Mesendoderm (in vitro differentiated cells): ENCODE results near the gene IGDCC3.
A peak's percentile ranks its signal among the peaks of the same experiment; 100 is the strongest.

Experiments
- DNase-seq: peaks from one replicate; pipeline ENCODE4 v3.0.0; 2013
- H2AK5ac ChIP-seq: 2 replicates; pipeline ENCODE4 v1.6.1; 2013; ENCODE audit warnings: low read length, inconsistent platforms
- H2BK120ac ChIP-seq: 2 replicates; pipeline ENCODE4 v1.6.1; 2013; ENCODE audit warnings: low read depth, mild to moderate bottlenecking, low read length, moderate library complexity, mixed read lengths
- H2BK15ac ChIP-seq: replicated peaks from 2 replicates; pipeline ENCODE4 v1.6.1; 2013; ENCODE audit warnings: low read depth, mild to moderate bottlenecking, moderate library complexity
- H2BK5ac ChIP-seq: 2 replicates; pipeline ENCODE4 v1.6.1; 2013; ENCODE audit warnings: low read length, inconsistent platforms
- H3K18ac ChIP-seq: 2 replicates; pipeline ENCODE4 v1.6.1; 2013; ENCODE audit warnings: mild to moderate bottlenecking, low read length, mixed read lengths
- H3K23ac ChIP-seq: one replicate; pipeline ENCODE4 v1.6.1; 2013; ENCODE audit warnings: low read length
- H3K27ac ChIP-seq: 2 replicates; pipeline ENCODE4 v1.5.1; 2013; ENCODE audit warnings: low read depth, mild to moderate bottlenecking, inconsistent platforms, low read length, moderate library complexity
- H3K27me3 ChIP-seq: 2 replicates; pipeline ENCODE4 v1.6.1; 2013; ENCODE audit warnings: low read length, control low read depth, mild to moderate bottlenecking, inconsistent platforms; ENCODE audit not compliant: insufficient read depth, poor library complexity
- H3K36me3 ChIP-seq: 2 replicates; pipeline ENCODE4 v1.6.1; 2013; ENCODE audit warnings: low read length, inconsistent platforms; ENCODE audit not compliant: control insufficient read depth, insufficient read depth
- H3K4ac ChIP-seq: one replicate; pipeline ENCODE4 v1.6.1; 2013; ENCODE audit warnings: low read depth, mild to moderate bottlenecking, low read length, moderate library complexity
- H3K4me1 ChIP-seq: 2 replicates; pipeline ENCODE4 v1.6.1; 2013; ENCODE audit warnings: low read depth, low read length, inconsistent platforms; ENCODE audit not compliant: control insufficient read depth
- H3K4me2 ChIP-seq: 2 replicates; pipeline ENCODE4 v1.6.1; 2013; ENCODE audit warnings: low read length
- H3K4me3 ChIP-seq: 2 replicates; pipeline ENCODE4 v1.5.1; 2013; ENCODE audit warnings: mild to moderate bottlenecking, low read length
- H3K56ac ChIP-seq: one replicate; pipeline ENCODE4 v1.6.1; 2013; ENCODE audit warnings: low read length
- H3K79me1 ChIP-seq: 2 replicates; pipeline ENCODE4 v1.6.1; 2013; ENCODE audit warnings: low read length, inconsistent platforms
- H3K79me2 ChIP-seq: 2 replicates; pipeline ENCODE4 v1.6.1; 2013; ENCODE audit warnings: mild to moderate bottlenecking, low read length; ENCODE audit not compliant: control insufficient read depth, insufficient read depth
- H3K9ac ChIP-seq: 2 replicates; pipeline ENCODE4 v1.6.1; 2013; ENCODE audit warnings: low read length, inconsistent platforms
- H4K5ac ChIP-seq: one replicate; pipeline ENCODE4 v1.6.1; 2013; ENCODE audit warnings: low read length
- H4K8ac ChIP-seq: one replicate; pipeline ENCODE4 v1.6.1; 2013; ENCODE audit warnings: low read depth, mild to moderate bottlenecking, control low read depth, low read length, moderate library complexity
- WGBS: extraction: QIAGEN DNeasy Blood & Tissue Kit; methylation state at CpG from one replicate; pipeline ENCODE4 v1.1.7; 2013; ENCODE audit warnings: low lambda C conversion rate, missing lambda C conversion rate; ENCODE audit not compliant: insufficient coverage; ENCODE audit errors: extremely low coverage; 5-methylcytosine and 5-hydroxymethylcytosine counted together

IGDCC3 gene

DNA sequence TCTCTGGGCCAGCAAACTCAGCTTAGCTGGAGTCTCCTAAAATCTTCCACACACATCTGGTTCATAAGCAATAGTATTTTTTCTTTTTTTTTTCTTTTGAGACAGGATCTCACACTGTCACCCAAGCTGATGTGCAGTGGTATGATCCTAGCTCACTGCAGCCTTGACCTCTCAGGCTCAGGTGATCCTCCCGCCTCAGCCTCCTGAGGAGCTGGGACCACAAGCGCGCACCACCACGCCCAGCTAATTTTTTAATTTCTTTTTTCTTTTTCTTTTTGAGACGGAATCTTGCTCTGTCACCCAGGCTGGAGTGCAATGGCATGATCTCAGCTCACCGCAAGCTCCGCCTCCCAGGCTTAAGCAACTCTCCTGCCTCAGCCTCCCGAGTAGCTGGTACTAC, 39.0 kb downstream of the IGDCC3 start:
- no peak overlapping the region for H4K8ac ChIP-seq
- DNase-seq: no peak
- no peak overlapping the region for H3K18ac ChIP-seq
- no peak overlapping the region for H2BK5ac ChIP-seq
- no peak overlapping the region for H2AK5ac ChIP-seq
- no peak overlapping the region for H3K27ac ChIP-seq
- no peak overlapping the region for H2BK15ac ChIP-seq
- H3K4me2 ChIP-seq: no peak overlapping the region
- no peak overlapping the region for H3K9ac ChIP-seq
- H2BK120ac ChIP-seq: no peak overlapping the region
- no CpG with 5 or more reads among the region's 8 CpGs for WGBS
- H3K79me2 ChIP-seq: peaks cover 8% of the 10 kb centered on the region
- peaks cover 17% of the 10 kb centered on the region for H3K79me1 ChIP-seq
- H3K27me3 ChIP-seq: no peaks in the 10 kb centered on the region
- H3K4me1 ChIP-seq: peaks cover 25% of the 10 kb centered on the region
- H4K5ac ChIP-seq: no peak overlapping the region
- no peak overlapping the region for H3K4me3 ChIP-seq
- no peak overlapping the region for H3K4ac ChIP-seq
- H3K23ac ChIP-seq: no peak overlapping the region
- H3K56ac ChIP-seq: no peak overlapping the region
- no peaks in the 10 kb centered on the region for H3K36me3 ChIP-seq

DNA sequence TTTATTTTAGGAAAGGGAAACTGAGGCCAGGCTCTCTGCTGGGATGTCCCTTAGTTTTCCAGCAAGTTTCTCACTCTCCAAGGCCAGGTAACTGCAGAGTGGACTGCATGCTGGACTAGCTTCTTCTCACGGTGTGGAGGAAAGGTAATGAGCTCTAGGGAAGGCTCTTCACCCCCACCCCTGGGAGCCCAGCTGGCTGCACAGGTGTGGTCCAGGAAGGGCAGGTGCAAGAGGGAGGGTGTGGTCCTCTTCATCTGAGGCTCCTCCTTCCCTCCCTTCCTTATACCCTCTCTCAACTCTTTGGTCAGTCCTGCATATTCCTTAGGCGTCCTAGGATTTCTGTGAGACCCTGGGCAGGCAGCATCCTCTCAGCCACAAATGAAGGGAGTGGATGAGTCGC, 39.4 kb downstream of the IGDCC3 start:
- Histone ChIP-seq H3K4me1 (peaks cover 25% of the 10 kb centered on the region), H3K79me2 (peaks cover 8% of the 10 kb centered on the region), H3K27me3 (no peaks in the 10 kb centered on the region), H2BK5ac (no peak overlapping the region), H4K8ac (no peak overlapping the region), H4K5ac (no peak overlapping the region), H2BK120ac (no peak overlapping the region), H3K36me3 (no peaks in the 10 kb centered on the region), H3K56ac (no peak overlapping the region), H3K18ac (no peak overlapping the region), H3K9ac (no peak overlapping the region), H3K79me1 (peaks cover 17% of the 10 kb centered on the region), H3K27ac (no peak overlapping the region), H3K4me3 (no peak overlapping the region), H3K23ac (no peak overlapping the region), H3K4me2 (no peak overlapping the region), H3K4ac (no peak overlapping the region), H2BK15ac (no peak overlapping the region), H2AK5ac (no peak overlapping the region)
- WGBS: no CpG with 5 or more reads among the region's 3 CpGs
- no peak for DNase-seq

DNA sequence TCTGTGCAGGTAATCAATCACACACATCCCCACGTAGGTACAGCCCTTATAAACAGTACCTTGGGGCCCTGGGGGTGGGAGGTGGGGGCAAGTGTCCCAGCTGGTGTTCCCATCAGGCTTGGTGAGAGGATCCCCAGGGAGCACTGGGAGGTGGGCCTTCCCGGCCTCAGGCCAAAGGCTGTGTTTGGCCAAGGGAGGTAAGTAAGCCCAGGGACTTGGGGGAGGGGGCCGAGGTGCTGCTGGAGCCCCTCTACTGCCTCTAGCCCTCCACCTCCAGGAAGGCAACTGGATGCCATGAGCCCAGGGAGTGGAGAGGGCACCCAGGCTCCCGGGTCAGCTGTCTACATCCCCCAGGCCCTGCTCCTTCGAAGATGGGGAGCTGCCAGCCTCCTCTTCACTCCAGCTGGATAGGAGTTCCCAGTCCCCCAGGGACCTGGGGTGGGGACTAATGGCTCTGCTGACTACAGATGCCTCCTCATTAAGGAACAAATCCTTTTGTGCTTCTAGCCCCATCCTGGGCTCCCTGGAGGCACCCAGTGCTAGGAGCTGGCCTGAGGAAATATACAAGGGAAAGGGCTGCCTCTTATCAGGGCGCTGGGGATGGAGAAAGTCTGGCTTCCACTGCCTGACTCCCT, 40.2 kb downstream of the IGDCC3 start:
- H3K36me3 ChIP-seq: peaks cover 1% of the 10 kb centered on the region
- peaks cover 8% of the 10 kb centered on the region for H3K79me2 ChIP-seq
- no peak overlapping the region for H3K18ac ChIP-seq
- H3K79me1 ChIP-seq: peaks cover 17% of the 10 kb centered on the region
- no peak overlapping the region for H2BK5ac ChIP-seq
- no peak overlapping the region for H3K4me2 ChIP-seq
- peak overlapping the region; percentile 25 for H3K56ac ChIP-seq
- H3K4me3 ChIP-seq: no peak overlapping the region
- H4K5ac ChIP-seq: no peak overlapping the region
- no peaks in the 10 kb centered on the region for H3K27me3 ChIP-seq
- no peak overlapping the region for H2BK120ac ChIP-seq
- peaks cover 25% of the 10 kb centered on the region for H3K4me1 ChIP-seq
- no peak overlapping the region for H2AK5ac ChIP-seq
- no peak overlapping the region for H3K27ac ChIP-seq
- H4K8ac ChIP-seq: no peak overlapping the region
- no peak overlapping the region for H3K4ac ChIP-seq
- H3K23ac ChIP-seq: no peak overlapping the region
- WGBS: no CpG with 5 or more reads among the region's 6 CpGs
- DNase-seq: no peak
- H3K9ac ChIP-seq: no peak overlapping the region
- no peak overlapping the region for H2BK15ac ChIP-seq

DNA sequence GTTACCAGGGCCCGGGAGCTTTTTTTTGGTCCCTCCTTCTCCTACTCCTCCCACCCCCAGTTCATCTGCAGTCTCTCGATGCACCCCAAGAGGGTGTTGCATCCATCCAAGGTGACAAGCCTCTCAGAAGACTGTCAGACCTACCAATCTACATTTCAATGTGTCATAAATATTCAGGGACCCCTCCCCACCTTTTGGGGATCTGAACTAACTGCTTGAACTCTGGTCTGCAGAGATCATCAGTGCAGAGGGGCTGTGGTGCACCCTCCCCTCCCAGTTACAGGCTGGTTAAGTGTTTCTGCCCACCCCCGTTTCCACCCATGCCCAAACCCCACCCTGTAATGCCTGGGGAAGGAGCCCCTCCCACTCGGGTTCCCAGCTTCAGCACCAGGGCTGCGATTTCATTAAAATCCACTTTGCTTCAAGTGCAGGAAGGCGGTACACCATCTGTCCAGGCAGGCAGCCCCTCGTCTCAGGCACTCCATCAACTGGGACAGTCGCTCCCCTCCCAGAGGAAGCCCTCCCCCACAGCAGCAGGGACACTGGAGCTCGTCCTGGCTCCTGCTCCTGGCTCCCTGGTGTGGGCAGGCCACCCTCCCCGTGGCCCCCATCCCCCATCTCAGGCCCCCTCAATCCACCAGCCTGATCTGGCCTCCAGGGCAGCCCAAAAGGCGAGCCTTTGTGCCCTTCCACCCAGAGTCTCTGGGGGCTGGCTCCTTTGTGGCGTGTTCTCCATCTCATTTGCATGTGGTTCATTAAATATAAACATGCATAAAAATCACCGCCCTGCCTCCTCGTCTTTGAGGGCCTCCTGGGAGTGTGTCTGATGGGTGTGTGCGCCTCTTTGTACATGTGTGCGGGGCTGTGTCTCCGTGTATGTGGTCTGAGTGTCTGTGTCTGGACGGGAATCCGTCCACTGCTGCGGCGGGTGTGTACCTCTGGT, 41.0 kb downstream of the IGDCC3 start:
- H3K23ac ChIP-seq: no peak overlapping the region
- peak overlapping the region; percentile 29 for H3K9ac ChIP-seq
- H3K4me3 ChIP-seq: no peak overlapping the region
- peak overlapping the region; percentile 79 for H3K56ac ChIP-seq
- H2BK15ac ChIP-seq: no peak overlapping the region
- no peaks in the 10 kb centered on the region for H3K27me3 ChIP-seq
- H3K4ac ChIP-seq: no peak overlapping the region
- H4K5ac ChIP-seq: no peak overlapping the region
- no peak overlapping the region for H3K18ac ChIP-seq
- H3K27ac ChIP-seq: no peak overlapping the region
- H3K4me1 ChIP-seq: peaks cover 25% of the 10 kb centered on the region
- H3K79me1 ChIP-seq: peaks cover 14% of the 10 kb centered on the region
- peak; percentile 48 for DNase-seq
- WGBS: no CpG with 5 or more reads among the region's 21 CpGs
- peaks cover 1% of the 10 kb centered on the region for H3K36me3 ChIP-seq
- H2AK5ac ChIP-seq: no peak overlapping the region
- H2BK120ac ChIP-seq: no peak overlapping the region
- H4K8ac ChIP-seq: no peak overlapping the region
- no peak overlapping the region for H2BK5ac ChIP-seq
- no peak overlapping the region for H3K4me2 ChIP-seq
- H3K79me2 ChIP-seq: peaks cover 8% of the 10 kb centered on the region

DNA sequence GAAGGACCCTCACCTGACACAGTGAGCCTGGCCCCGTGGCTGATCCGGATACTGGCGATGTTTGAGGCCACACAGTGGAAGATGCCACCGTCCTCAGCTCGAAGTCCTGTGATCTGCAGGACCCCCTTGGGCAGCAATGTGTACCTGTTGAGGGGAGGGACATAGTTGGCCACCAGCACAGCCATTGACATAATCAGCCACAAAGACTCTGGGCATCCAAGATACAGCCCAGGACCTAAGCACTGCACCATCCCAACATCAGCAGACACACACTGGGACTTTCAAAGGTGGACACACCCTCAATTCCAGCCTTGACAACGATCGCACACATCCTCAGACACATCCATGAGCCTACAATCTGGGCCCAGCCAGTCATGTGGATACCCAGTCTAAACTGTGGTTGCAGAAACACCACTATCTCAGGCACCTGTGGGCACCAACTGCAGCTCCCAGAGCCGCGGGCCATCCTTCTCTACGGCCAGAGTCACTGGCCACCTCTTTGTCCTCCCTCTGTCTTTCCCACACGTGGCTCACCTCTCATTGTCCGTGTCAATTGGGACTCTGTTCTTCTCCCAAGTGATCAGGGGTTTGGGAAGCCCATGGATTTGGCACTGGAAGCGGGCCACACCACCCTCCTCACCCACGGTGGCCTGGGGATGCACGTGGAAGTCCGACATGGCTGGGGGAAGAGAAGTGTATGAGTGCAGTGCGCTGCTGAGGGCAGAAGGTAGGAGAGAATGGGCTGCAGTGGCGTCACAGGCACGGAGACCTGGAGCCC, 42.3 kb downstream of the IGDCC3 start:
- H3K18ac ChIP-seq: no peak overlapping the region
- no peak overlapping the region for H3K27ac ChIP-seq
- H4K8ac ChIP-seq: no peak overlapping the region
- DNase-seq: no peak
- H3K4me1 ChIP-seq: peaks cover 25% of the 10 kb centered on the region
- no peak overlapping the region for H3K4ac ChIP-seq
- no peak overlapping the region for H3K9ac ChIP-seq
- H3K27me3 ChIP-seq: no peaks in the 10 kb centered on the region
- no peak overlapping the region for H2BK120ac ChIP-seq
- no peak overlapping the region for H3K4me3 ChIP-seq
- peak overlapping the region; percentile 44 for H3K56ac ChIP-seq
- H3K4me2 ChIP-seq: no peak overlapping the region
- peaks cover 3% of the 10 kb centered on the region for H3K36me3 ChIP-seq
- no peak overlapping the region for H2BK15ac ChIP-seq
- peak overlapping the region; percentile 30 for H2BK5ac ChIP-seq
- no CpG with 5 or more reads among the region's 19 CpGs for WGBS
- peak overlapping the region; percentile 22 for H2AK5ac ChIP-seq
- peaks cover 11% of the 10 kb centered on the region for H3K79me1 ChIP-seq
- H3K79me2 ChIP-seq: peaks cover 8% of the 10 kb centered on the region
- peak overlapping the region; percentile 39 for H4K5ac ChIP-seq
- no peak overlapping the region for H3K23ac ChIP-seq
